ENCODE results near the gene TFAP2A. TPM values are rescaled to one million over a fixed set of nuclear protein-coding genes. Genes with fewer than 3 reads are reported as not detected.

The TFAP2A gene
- total RNA-seq, 4 donors from 2014 or later: 0.16 TPM; not detected in 3

GRCh38 chr6:10390495-10391298 lies 24.2 kb downstream of the TFAP2A start:
- no peak for TF ChIP-seq CTCF (IDR thresholded peaks at IDR 0.05; ENCODE audit: low read depth)

- no peak for TF ChIP-seq CTCF (IDR thresholded peaks at IDR 0.05; ENCODE audit: low read depth)
These were observed 25.0 kb downstream of the TFAP2A start for GRCh38 chr6:10389739-10390494.

- no peak for TF ChIP-seq CTCF (IDR thresholded peaks at IDR 0.05; ENCODE audit: low read depth)
These were observed 27.9 kb downstream of the TFAP2A start for GRCh38 chr6:10386756-10387654.

GRCh38 chr6:10386220-10386619 lies 28.7 kb downstream of the TFAP2A start:
- no peak for TF ChIP-seq CTCF (IDR thresholded peaks at IDR 0.05; ENCODE audit: low read depth)

GRCh38 chr6:10385524-10386132 lies 29.2 kb downstream of the TFAP2A start:
- no peak for TF ChIP-seq CTCF (IDR thresholded peaks at IDR 0.05; ENCODE audit: low read depth)

- no peak for TF ChIP-seq CTCF (IDR thresholded peaks at IDR 0.05; ENCODE audit: low read depth)
These were observed 30.0 kb downstream of the TFAP2A start for GRCh38 chr6:10384610-10385523.

Data from subcutaneous adipose tissue (tissue), 4 donors.